Measurements from ENCODE around the gene PLCXD3.

The PLCXD3 gene

GRCh38 chr5:41296066-41296465 is 214.3 kb downstream of the PLCXD3 start:
- no peak for ATAC-seq
- no peak for TF ChIP-seq PPARA (CRISPR knock-in tag; IDR thresholded peaks at IDR 0.05; ENCODE audit: borderline replicate concordance)
- no peak for TF ChIP-seq PATZ1 (CRISPR knock-in tag; IDR thresholded peaks at IDR 0.05; ENCODE audit: borderline replicate concordance)
- TF ChIP-seq OSR1 (CRISPR knock-in tag; IDR thresholded peaks at IDR 0.05) = no peak
- TF ChIP-seq ZNF8 (CRISPR knock-in tag; IDR thresholded peaks at IDR 0.05) = no peak
- TF ChIP-seq CSRNP3 (CRISPR knock-in tag; IDR thresholded peaks at IDR 0.05) = no peak
- TF ChIP-seq CSDC2 (CRISPR knock-in tag; IDR thresholded peaks at IDR 0.05) = no peak
- TF ChIP-seq SNAI2 (CRISPR knock-in tag; IDR thresholded peaks at IDR 0.05) = no peak
- no peak for TF ChIP-seq CREB5 (CRISPR knock-in tag; IDR thresholded peaks at IDR 0.05; ENCODE audit: low read depth)
- TF ChIP-seq ISL1 (CRISPR knock-in tag; IDR thresholded peaks at IDR 0.05) = no peak
- no peak for TF ChIP-seq ZC3H10 (CRISPR knock-in tag; IDR thresholded peaks at IDR 0.05)
- no peak for TF ChIP-seq ZFP3 (CRISPR knock-in tag; IDR thresholded peaks at IDR 0.05)
- TF ChIP-seq ZFP30 (CRISPR knock-in tag; IDR thresholded peaks at IDR 0.05) = no peak
- no peak for TF ChIP-seq RARB (CRISPR knock-in tag; IDR thresholded peaks at IDR 0.05)
- TF ChIP-seq TOX (CRISPR knock-in tag; IDR thresholded peaks at IDR 0.05; ENCODE audit: borderline replicate concordance) = no peak
- no peak for TF ChIP-seq BACH2 (CRISPR knock-in tag; IDR thresholded peaks at IDR 0.05; ENCODE audit: borderline replicate concordance)
- TF ChIP-seq ZNF565 (CRISPR knock-in tag; conservative IDR thresholded peaks at IDR 0.05; ENCODE audit: low read depth) = no peak
- no peak for TF ChIP-seq TSHZ2 (CRISPR knock-in tag; IDR thresholded peaks at IDR 0.05)
- no peak for TF ChIP-seq ZNF70 (CRISPR knock-in tag; IDR thresholded peaks at IDR 0.05)
- TF ChIP-seq POU6F1 (CRISPR knock-in tag; IDR thresholded peaks at IDR 0.05; ENCODE audit: borderline replicate concordance, low read depth) = no peak

- no peak for ATAC-seq
- TF ChIP-seq ISL1 (CRISPR knock-in tag; IDR thresholded peaks at IDR 0.05) (no peak), POU6F1 (CRISPR knock-in tag; IDR thresholded peaks at IDR 0.05; ENCODE audit: borderline replicate concordance, low read depth) (no peak)
Measured at GRCh38 chr5:41291323-41291722, 219.1 kb downstream of the PLCXD3 start.

GRCh38 chr5:41290810-41291209 is 219.6 kb downstream of the PLCXD3 start:
- TF ChIP-seq TOX (CRISPR knock-in tag; IDR thresholded peaks at IDR 0.05; ENCODE audit: borderline replicate concordance) (no peak), PATZ1 (CRISPR knock-in tag; IDR thresholded peaks at IDR 0.05; ENCODE audit: borderline replicate concordance) (no peak), CREB5 (CRISPR knock-in tag; IDR thresholded peaks at IDR 0.05; ENCODE audit: low read depth) (no peak), GLIS3 (CRISPR knock-in tag; IDR thresholded peaks at IDR 0.05) (no peak)
- no peak for ATAC-seq
